Esophagus muscularis mucosa (tissue), 4 donors: Measurements from ENCODE around the gene ZNF536.

ENCODE experiments used
- CTCF ChIP-seq, 3 experiments: fragments of 200-600 bp in 2 of 3; fragments of 450-650 bp in 1 of 3; sonication (generic) in 2 of 3; IDR thresholded peaks; one replicate each; pipeline ENCODE4 v1.5.1; 2017 to 2019; ENCODE audit warnings: antibody characterized with exemption in 3 of 3, mild to moderate bottlenecking in 2 of 3, moderate library complexity in 1 of 3
- EP300 ChIP-seq: sonication (generic); formaldehyde crosslinking; IDR thresholded peaks from one replicate; pipeline ENCODE4 v1.6.1; 2017; ENCODE audit warnings: antibody characterized with exemption
- POLR2A ChIP-seq: fragments of 450-650 bp; IDR thresholded peaks from one replicate; pipeline ENCODE4 v1.6.1; 2017; ENCODE audit warnings: antibody characterized with exemption, moderate library complexity, mild to moderate bottlenecking, low read depth
- POLR2AphosphoS5 ChIP-seq, 2 donors: sonication (generic); formaldehyde crosslinking; IDR thresholded peaks; one replicate each; pipeline ENCODE4 v1.6.1; 2017; ENCODE audit warnings: antibody characterized with exemption in 2 of 2

GRCh38 chr19:30364866-30365800, 7.1 kb upstream of the ZNF536 start:
- TF ChIP-seq POLR2A = no peak
- TF ChIP-seq EP300 = no peak
- TF ChIP-seq CTCF (IDR thresholded peaks at IDR 0.05) = no peak
- no peak for TF ChIP-seq POLR2AphosphoS5 (IDR thresholded peaks at IDR 0.05)
